Activated effector memory CD4-positive, alpha-beta T cell treated with Interleukin-2 at 50 U/mL for 16 hours (primary cell): ENCODE measurements around the gene EMX2.

Source experiments
- DNase-seq: peaks from one replicate; pipeline ENCODE4 v3.0.0-alpha.2; 2020

The EMX2 gene

DNA sequence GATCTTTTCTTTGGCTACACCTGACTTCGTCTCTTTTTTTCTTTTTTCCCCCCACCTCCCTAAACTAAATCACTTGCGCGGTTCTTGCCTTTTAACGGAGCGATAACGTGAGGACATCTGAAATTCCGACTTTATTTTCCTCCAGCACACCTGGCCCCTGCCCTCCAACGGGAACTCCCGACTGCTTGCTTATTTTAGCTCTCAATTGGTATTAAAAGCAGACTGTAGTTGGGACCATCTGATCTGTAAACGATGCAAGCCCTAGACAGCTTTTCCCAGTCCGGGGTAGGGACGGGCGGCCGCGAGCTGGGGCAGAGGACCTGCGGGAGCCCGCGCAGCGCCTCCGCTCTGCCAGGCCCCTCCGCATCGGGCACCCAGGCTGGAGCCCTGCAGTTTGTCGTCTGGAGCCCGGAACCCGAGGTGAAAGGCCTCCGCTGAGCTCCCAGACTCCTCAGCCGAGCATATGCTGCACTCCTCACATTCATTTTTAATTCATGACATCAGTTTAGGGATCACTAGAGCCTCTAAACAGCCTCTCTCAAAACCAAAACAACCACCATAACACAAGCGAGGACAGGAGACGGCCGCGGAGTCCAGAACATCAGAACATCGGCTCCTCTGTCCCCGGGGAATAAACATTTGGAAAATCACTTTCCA, 10.0 kb upstream of the EMX2 start:
- no peak for DNase-seq

DNA sequence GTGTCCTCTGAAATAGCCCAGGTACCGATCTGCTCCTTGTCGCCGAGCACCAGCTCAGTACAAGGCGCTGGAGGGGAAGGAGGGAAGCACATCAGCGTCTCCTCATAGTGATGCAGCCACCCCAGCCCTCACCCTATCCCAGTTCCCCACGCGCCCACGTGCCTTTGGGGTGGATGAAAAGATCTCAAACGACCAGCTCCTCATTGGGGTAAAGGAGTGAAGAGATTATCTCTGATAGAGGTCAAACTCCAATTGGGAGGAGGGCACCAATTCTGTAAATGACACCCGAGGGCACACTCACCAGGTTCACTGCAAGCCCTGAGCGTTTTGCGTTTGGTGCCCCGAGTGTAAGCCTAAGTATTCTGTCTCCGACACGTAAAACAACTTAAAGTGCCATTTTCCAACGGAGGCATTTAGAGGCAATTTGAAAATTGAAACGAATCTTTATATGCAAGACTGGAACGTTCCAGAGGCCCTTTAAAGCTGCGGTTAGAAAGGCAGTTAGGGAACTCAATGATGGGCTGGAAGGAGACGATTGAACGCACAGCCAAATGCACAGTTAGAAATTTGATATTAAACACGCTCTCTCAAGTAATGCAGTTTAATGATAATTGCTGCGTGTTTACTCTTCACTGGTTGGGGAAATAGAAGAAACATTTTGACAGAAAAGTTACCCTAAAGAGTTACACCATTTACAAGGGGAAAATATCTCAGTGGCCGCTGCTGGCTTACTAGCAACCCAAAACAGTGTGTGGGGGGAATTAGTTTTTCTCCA, 8.9 kb upstream of the EMX2 start:
- DNase-seq, result no peak

DNA sequence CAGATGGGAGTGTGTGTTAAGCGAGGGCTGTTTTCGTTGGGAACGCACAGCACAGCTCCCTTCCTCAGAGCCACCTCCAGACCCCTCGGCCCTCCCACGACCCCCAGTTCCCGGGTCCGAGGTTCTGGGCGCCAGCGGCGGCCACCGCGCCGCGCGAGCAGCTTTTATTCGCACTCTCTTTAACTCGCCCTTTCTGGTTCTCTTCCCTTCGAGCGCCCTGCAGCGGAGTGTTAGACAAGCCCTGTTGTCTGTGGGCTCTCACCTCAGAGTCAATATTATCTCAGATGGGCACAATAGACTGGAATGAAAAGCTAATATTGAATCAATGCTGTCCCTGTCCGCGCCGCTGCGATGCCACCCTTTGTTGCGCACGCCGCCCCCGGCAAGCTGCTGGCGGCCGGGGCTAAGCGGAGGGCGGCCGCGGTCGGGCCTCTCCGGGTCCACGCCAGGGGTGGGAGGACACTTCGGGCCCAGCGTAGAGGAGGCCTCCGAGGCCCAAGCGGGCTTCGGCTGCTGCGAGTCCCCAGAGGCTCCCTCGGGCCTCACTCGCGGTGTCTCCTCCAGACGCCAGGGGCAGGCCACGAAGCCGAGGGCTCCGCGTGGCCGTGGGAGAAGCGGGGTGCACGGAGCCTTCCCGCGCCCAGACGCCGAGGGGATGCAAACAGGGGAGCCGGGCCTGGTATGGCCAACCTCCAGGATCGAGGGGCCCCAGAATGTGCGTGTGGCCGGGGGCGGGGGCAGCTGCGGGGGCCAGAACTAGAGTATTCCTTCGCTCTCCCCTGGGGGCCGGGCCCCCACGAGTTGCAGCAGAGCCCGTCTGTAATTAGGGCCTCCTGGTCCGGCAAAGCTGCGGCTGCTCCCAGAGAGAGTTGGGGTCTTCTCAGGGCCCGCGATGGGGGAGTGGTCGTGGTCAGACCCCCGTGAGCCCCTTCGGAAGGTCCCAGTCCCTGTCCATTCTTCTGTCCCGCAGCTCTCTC, 7.9 kb upstream of the EMX2 start:
- no peak for DNase-seq

DNA sequence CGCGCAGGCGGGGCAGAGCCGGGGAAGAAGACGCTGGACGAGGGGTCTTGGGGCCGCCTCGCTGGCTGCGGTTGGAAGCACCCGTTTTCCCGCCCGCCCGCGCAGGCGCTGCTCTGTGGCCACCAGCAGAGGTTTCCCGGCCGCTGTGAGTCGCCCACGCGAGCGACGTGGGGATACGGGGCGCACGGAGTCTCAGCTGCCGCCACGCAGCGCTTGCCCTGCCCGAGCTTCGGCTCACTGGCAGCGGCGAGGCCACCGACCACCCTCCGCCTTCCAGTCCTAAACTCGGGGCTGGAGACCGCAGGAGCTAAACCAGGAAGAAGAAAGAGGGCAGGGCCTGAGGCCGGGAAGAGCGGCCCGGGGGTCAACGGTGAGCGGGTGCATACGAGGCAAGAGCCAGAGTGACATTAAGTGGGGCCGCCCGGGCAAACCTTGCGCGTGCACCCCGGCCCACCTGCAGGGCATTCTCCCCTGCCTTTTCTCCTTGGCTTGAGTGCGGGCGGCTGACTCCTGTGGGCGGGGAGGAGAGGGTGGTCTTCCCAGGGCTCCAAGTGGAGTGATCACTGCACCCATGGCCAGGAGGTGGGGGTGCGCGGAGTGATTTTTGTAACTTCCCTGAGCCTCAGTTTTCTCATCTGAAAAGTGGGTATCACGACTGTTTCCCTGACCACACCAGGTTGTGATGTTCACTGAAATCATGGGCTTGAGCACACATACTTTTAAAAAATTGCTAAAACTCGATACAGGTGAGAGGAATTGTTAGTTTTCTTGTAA, 7.1 kb upstream of the EMX2 start:
- no peak for DNase-seq

DNA sequence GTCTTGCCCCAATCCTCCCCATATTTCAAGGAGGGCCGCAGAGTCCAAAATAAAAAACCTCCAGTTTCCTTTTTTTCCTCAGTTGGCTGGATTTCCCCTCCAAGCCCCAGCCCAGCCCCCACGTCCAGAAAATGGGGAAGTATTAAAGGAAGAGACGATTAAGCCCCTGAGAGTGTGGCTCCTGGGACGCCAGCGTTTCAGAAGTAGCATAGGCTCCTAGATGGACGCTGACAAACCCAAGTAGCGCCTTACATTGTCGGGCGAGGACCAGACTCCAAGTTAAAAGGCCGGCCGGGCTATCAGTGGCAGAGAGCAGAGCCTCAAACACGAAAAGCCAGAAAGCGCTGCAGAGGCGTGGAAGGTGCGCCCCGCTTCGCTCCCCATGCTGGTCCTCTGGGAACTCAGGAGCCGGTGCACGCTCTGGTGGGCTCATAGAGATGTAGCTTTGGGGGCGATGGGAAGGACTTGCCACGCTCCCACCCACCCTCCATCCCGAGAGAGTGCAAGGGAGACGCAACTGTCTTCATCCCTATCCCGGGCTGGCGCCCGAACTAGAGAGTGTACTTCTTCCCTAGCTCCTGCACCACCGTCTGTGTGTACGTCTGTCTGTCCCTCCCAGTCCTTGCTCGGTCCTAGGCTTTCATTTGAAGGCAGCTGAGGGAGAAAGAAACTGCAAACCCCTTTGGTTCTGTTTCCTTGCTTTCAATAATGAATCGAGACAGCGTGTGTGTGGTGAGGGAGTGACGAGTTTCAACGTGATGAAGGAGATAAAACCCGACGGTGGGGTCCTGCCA, 6.3 kb upstream of the EMX2 start:
- DNase-seq, result no peak

DNA sequence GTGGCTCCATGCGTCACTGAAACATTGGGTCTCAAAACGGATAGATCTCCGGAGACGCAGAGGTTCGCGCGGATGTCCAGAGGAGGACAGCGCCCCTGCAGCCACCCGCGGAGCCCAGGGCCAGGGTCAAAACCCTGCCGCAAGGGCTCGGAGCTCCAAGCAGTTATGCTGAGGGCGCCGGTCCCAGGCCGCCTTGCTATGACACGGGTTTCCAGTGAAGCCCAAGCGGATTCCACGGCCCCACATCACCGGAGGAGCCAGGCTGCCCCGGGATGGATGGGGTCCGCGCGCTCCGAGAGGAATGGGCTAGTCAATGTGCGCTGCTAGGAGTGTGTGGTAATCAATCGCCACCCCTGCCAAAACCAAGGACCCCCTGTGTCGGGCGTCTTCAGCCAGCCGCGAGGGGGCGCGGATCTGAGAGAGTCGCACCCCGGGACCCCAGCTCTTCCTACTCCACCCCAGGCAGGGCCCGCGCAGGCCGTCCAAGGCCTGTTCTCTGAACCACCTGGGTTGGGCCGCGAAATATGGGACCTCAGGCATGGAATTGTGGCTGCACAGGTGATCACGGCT, 5.6 kb upstream of the EMX2 start:
- DNase-seq, result no peak

DNA sequence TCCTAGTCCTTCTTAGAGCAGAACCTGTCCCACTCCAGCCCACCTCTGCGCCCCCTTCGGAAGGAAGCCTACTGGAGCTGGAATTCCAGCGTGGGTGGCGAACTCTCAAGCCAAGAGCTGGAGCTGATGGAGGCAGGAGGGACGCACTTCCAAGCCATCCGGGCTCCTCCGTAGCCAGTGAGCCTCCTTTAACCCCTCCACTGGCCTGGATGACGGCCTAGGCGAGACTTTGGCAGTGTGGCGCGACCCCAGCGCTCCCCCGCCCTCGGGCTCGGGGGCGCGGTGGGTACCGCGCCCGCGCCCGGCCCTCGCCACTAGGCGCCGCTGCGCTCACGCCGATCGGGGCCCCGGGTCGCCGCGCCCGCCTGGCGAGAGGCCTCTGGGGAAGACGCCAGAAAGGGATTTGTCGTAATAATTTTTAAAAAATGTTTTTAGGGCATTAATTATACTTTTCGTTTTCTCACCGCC, 5.1 kb upstream of the EMX2 start:
- DNase-seq, result no peak

DNA sequence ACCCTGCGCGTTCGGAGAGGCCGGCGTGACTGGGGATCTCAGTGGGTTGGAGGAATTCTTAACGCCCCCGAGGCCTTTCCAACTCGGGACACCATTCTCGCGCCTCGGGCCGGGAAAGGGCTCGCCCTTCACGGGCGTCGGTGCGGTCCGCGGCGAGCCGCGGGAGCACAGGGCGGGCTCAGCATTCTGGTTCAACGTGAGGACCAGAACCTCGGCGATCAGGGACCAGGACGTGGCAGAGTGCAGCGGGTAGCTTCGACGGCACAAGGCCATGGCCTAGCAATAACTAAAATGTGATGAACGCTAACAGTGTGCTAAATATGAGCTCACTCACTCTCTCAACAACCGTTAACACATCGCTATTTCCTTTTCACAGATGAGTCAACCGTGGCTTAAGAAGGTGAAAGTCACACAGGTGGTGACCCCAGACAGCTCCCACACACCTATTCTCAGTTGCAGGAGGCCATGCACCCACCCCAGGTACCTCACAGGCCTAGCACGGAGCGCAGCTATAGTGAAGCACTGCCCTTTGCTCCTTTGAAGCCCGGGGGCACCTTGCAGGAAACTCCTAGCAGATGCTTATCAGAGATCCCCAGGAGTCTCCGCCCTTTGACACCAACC, 4.5 kb upstream of the EMX2 start:
- DNase-seq, result no peak

DNA sequence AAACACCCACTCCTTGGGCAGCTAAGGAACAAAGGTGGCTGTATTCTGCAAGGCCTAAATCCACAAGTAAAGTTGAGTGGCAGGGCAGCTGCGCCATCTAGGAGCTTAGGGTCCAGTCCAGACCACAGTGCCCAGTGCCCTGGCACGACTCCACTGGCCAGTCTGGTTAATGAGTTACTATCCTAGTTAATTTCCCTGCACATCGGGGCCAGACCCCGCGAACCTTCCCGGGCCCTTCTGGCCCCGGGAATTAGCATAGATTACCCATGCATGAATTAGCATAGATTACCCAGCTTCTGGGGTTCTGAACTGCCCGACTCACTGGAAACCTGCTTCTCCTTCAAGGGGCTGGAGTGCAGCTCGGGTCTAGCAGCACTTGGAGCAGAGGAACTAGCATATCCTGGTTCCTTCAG, 3.2 kb upstream of the EMX2 start:
- DNase-seq, result no peak

DNA sequence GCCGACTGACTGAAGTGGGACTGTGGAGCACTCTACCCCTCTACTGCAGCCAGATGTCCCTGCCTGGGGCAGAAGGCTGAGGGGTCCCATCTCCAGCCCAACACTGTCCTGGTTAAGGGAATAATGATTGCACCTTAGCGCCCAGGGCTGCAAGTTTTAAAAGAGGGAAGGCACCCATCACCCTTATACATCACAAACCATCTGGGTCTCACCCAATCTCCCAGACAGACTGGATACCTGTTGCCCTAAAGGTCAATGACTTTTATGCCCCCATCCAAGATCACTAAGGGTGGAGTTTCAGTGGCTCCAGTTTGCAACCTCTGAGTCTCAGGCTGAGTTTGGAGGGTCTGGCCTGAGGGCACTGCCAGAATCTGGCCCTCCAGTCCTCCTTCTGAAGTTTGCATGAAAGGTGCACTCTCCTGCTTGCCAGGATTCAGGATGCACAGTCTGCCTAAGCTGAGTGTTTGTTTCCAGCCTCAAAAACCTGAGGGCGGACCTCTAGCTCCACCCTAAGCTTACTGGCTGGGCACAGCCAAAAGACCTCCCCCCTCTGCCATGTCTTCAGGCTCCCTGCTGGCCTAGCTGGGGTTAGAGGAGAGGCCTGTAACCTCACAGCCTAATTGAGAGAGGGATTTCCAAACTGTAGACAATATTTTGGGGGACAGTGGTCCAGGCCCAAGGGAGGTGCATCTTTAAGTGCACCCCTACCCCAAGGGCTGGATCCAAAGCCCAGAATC, 2.5 kb upstream of the EMX2 start:
- no peak for DNase-seq

DNA sequence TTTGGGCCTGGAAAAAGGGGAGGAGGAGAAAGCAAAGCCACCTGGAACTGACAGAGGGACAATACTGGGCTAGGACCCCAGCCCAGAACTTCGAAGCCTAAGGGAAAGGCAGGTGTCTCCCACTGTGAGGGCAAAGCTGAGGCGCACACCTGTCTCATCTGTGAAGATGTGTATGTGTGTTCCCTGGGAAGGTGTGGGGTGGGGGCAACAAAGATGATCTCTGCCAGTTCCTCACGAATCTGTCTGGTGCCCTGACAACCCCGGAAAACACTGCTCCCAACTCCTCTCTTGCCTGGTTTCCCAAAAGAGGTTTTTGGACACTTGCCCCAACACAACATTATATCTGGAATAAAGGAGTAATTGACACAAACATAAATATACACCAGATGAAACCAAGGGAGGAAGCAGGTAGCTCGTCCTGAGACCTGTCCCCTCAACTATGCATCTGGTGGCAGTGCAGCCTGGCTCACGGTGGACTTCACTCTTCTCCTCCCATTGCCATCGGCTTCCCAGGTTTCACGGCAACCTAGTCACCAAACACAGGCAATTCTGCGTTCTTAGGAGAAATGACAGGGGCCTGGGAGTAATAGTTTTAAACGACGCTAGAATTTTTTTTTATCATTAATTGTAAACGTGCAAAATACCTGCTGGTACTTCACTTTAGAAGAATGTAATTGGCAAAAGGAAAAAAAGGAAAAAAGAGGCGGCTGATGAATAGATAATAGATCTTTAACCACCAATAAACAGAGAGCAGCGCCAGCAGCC, 1.7 kb upstream of the EMX2 start:
- DNase-seq, result no peak

DNA sequence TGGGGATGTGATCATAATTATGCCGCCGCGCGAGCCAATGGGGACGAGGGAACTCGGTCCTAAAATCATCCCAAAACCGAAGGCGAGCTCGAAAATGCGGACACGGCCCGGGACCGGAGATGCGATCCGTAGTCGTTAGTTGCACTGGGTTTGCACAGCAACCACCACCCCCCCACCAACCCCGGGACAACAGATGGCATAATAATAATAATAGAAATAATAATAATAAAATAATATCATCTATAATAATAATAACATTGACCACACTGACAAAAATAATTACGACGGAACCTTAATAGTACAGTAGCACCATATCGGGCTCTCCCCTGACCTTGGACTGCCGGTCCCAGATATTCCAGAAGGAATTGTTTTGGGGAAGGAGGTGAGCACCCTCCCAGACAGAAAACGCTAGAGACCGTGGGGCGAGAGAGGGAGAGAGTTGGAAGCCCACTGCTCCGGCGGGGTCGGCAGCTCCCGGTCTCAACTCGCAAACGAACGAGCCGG, 1.1 kb upstream of the EMX2 start:
- no peak for DNase-seq

DNA sequence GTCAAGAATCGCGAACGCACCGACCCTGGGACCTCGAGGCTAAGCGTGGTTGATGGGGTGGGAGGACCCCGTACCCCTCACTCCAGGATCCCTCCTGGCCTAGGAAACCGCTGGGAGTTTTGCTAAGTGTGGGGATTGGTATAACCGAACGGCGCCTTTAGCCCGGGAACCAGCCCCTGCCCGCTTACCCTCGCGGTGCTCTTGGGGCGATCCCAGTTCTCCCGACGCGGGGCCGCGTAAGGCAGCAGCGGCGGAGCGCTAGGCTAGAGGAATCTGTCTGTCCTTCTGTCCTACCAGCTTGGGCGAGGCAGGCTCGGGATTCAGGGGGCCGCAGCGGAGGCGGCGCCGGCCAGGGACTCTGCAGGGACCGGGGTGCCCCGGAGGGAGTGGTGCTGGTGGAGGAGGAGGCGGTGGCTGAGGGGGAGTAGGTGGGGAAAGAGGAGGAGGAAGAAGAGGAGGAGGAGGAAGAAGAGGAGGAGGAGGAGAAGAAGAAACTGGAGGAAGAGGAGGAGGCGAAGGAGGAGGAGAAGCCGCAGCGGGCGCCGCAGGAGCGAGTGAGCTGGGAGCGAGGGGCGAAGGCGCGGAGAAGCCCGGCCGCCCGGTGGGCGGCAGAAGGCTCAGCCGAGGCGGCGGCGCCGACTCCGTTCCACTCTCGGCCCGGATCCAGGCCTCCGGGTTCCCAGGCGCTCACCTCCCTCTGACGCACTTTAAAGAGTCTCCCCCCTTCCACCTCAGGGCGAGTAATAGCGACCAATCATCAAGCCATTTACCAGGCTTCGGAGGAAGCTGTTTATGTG, 439 bp upstream of the EMX2 start:
- DNase-seq, result no peak

DNA sequence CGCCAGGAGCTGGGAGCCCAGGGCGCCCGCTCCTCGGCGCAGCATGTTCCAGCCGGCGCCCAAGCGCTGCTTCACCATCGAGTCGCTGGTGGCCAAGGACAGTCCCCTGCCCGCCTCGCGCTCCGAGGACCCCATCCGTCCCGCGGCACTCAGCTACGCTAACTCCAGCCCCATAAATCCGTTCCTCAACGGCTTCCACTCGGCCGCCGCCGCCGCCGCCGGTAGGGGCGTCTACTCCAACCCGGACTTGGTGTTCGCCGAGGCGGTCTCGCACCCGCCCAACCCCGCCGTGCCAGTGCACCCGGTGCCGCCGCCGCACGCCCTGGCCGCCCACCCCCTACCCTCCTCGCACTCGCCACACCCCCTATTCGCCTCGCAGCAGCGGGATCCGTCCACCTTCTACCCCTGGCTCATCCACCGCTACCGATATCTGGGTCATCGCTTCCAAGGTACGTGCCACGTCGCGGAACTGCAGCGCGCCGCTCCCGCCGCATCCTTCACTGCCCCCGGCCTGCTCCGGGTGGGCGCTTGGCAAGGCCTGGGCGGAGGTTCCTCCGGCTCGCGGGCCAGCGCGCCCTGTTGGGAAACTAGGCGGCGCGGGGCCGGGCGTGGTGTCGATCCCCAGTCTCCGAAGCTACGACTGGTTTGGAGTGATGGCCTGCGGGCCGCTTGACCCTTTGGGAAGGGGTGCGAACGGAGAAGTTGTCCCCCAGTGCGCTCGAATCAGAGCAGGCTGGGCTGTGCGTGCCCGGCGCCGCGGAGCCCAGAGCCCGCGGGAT, 868 bp downstream of the EMX2 start:
- DNase-seq, result no peak

DNA sequence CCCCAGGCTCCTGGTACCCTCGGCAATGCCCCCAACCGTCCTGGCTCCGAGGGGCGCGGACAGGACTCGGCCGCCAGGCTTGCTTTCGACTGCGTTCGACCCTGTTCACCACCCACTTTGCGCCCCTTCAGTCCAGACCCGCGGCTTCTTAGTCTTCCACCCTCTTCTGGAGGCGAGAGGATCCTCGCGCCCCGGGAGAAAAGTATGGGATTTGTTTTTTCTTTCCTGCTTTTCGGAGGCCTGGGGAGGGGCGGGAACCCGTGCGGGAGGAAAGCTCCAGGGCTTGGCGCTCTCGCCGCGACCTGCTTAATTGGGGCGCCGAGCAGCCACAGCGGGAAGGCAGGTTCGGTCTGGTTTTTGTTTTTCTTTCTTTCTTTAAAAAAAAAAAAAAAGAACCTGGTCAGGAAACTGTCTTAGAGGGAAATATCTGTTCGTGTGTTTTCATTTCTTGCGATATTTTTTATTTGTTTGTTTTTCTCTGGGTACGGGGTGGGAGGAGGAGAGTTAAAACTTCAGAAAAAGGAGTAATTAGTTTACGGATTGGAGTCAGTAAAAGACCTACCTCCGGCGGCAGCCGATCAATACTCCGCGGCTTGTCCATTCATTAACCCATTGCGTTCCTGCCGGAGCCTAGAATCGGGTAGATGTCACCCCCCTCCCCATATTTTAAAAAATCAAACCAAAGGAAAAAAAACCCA, 1.6 kb downstream of the EMX2 start:
- DNase-seq, result no peak

DNA sequence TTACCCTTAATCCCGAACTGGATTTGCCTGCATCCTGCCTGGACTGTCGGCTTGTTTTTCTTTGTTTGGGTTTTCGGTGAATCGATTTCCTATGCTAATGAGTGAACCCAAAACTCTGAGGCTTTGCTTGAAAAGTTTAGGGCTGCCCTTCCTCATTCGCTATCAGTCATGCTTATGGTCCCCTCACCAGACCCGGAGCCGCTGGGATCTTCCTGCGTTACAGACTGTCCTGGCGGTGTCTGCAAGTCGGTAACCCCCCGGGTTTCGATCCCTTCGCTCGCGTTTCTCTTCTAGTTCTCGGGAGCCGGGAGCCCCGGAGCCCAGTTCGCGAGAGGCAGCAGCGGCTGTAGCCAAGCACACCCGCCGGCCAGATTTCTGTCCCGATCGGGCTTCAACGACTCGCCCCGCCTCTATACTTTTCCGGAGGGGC, 2.2 kb downstream of the EMX2 start:
- no peak for DNase-seq
